GM19372 (cell line): ENCODE results near the gene MFAP5.
"Not testable (repeated sequence)": the region's sequence is repeated elsewhere in the genome, so short reads cannot be mapped to it uniquely, and the experiment has no call there.

Experiments used
- ATAC-seq: cut with Tn5 transposase; IDR thresholded peaks from one replicate; pipeline ENCODE4 v1.9.1; 2021; ENCODE audit warnings: mild to moderate bottlenecking, low read depth, moderate library complexity; ENCODE audit not compliant: unreplicated experiment

Gene MFAP5

GRCh38 chr12:8676651-8677050 is 14.0 kb upstream of the MFAP5 start:
- ATAC-seq = no peak

GRCh38 chr12:8675591-8676036 is 13.0 kb upstream of the MFAP5 start:
- no peak for ATAC-seq

GRCh38 chr12:8672381-8672780 is 9.8 kb upstream of the MFAP5 start:
- no peak for ATAC-seq

DNA sequence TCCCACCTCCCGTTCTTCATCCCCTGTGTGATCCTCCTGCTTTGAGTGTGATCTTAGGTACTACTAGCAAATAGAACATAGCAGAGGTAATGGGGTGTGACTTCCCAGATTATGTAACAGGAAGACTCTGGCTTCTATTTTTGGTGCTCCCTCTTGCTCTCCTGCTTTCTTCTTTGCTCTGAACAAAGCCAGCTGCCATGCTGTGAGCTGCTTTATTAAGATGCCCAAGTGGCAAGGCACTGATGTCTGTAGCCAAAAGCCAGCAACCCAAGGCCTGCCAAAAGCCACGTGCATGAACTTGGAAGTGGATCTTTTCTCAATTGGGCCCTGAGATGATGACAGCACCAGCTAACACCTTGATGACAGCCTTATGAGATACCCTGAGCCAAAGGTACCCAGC is 5.8 kb upstream of the MFAP5 start:
- ATAC-seq = no peak

DNA sequence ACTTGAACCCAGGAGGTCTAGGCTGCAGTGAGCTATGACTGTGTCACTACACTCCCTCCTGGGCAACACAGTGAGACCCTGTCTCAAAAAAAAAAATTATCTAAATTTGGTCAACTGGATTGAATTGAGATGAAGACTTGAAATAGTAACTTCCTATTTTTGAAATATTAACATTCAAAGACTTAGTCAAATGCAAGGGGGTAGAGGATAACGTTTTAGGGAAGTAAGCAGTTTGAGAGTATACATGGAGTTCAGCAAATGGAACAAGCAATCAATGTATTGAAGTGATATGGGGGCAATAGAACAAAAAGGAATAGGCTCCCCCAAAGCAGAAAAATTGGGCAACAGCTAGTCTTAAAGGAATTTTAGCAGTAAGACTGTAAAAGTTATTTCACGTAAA is 4.6 kb upstream of the MFAP5 start:
- no peak for ATAC-seq

- ATAC-seq = no peak
Measured at GRCh38 chr12:8665759-8666158, 3.1 kb upstream of the MFAP5 start.

DNA sequence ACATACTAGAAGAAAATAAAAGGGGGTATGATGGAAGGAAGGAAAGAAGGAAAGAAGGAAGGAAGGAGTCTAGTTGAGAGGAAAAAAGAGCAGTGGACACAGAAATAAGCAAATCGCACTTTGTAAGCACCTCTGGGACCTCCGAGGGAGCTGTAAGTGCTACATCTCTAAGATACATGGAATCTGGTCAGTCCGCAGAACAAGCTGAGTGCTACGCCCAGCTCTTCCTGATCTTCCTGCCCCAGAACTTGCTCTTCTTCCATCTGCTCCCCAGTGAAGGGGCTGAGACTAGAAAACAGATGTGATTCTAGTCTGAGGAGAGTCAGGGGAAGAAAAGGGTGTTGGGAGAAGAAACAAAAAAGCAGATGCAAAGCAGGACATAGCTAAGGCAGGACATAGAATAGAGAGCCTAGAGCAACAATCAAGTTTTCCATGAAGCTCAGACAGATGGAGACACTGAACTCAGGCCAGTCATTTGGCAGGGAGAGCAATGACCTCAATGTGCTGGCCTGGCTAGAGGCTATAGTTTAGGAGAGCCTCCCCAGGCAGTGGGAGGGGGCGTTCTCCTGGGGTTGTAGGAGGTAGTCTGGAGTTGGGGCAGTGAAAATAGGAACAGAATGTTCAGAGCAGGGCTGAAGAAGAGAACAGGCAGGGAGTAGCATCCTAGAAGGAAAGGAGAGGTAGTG is 1.7 kb upstream of the MFAP5 start:
- ATAC-seq = no peak

DNA sequence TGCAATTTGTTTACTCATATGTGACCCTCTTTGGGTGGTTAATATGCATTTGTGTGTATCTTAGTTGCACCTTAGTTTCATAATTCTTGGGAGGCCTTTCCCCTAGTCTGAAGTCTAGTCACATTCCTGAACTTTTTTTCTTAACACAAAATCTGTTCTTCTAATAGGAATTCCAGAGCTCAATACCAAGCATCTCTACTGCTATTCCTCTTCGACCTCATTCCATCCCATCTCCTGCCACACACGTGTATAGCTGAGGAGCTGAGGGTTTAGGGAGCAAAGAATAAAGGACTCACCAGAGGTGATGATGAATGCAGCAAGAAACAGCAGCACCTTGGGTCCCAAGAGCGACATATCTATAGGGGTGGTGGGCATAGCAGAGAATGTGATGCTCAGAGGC is 875 bp downstream of the MFAP5 start:
- no peak for ATAC-seq

- ATAC-seq = no peak
Measured at GRCh38 chr12:8661016-8661415, 1.6 kb downstream of the MFAP5 start.

GRCh38 chr12:8658346-8658745 is 4.3 kb downstream of the MFAP5 start:
- ATAC-seq = no peak

GRCh38 chr12:8655421-8655820 is 7.2 kb downstream of the MFAP5 start:
- no peak for ATAC-seq

DNA sequence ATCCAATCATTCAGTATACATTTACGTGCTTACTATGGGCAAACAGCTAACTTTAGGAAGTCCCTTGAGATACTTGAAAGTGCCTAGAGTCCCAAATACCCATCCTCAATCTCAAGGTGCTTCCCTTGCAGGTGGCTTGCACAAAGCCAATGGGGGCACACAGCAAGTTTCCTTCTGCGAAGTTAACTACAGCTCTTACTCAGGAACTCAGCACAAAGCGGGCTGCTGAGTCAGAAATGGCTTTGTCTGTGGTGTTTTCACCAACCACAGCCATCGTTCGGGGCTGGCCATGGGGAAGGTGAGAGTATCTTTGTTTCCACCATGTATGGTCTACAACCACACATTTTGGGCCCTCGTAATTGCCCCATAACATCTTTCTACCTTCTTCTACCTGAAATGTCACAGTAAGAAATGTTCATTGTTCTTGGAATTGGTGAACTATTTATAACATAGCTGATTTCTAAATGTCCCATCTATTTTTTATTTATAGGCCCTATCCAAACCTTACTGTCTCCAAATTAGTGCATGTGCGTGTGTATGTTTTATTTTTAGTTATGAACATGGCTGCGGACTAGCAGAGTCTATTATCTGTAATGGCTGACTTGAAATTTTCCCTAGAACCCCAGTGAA is 13.9 kb downstream of the MFAP5 start:
- peak; percentile 50 for ATAC-seq

GRCh38 chr12:8647968-8648367 is 14.7 kb downstream of the MFAP5 start:
- ATAC-seq = no peak

DNA sequence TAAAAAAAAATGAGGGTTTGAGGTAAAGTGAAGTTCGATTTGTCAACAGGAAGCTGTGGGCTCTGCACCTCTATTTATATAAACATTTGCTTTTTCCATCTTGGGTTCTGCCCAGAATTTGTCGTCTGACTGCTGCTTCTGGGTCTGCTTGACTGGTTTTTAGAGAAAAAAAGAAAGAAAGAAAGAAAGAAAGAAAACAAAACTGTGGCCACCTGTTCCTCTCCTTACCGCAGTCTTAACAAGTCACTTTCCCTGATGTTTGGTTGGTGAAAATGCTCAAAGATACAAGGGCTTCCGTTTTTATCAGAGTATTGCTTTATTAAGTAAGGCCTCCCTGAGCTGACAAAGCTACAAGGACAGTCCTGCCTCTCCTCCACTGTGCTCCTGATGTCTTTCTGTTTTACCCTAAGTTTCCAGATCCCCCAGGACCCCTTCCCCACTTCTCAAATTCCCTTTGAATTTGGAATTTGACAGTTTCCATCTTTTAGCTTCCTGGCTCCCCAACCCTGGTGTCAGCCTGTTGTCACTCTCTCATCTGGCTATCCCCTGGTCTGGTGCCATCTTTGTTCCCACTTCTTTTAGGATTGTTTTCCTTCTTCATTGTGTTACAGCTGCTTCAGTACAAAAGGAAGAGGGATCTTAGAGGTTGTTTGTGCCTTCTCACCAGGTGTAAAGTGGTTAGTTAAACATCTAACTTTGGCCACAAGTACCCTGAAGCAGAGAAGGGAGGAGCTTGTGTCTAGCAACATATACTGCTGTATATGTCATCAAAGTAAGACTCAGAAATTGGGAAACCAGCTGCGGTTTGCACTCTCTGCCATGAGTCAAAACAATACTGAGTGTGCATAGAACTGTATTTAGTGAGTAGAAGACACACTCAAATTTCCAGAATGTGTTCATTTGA is 18.0 kb downstream of the MFAP5 start:
- ATAC-seq = peak; percentile 56

DNA sequence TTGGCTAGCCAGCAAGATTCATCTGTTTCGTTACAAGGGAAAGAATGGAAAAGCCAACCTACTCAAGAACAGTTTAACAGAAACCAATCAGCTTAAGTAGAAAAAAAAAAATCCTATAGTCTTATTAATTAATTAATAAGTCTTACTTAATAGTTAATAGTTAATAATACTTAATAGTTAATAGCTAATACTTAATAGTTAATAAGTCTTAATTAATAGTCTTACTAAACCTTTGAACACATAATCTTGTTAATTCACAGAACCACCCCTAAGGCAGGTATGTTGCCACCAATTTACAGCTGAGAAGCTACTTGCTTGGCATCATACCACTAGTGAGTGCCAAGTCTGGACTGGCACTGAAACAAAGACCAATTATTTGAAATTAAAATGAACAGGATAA is 19.9 kb downstream of the MFAP5 start:
- ATAC-seq = no peak

DNA sequence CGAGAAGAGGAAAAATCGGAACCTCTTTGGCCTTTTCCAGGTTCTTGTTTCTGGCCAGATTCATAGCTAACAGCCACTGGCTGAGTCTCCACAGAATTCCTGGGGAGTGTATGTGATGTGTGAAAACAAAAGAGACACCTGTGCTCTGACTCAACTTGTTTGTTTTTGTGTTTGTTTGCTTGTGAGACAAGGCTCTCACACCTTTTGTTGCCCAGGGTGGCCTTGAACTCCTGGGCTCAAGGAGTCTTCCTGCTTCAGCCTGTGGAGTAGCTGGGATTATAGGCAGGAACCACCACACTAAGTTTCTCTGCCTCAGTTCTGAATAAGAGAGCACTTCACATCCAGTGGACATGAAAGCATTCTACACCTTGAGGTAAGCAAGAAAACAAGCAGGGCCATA is 22.7 kb downstream of the MFAP5 start:
- ATAC-seq = no peak

DNA sequence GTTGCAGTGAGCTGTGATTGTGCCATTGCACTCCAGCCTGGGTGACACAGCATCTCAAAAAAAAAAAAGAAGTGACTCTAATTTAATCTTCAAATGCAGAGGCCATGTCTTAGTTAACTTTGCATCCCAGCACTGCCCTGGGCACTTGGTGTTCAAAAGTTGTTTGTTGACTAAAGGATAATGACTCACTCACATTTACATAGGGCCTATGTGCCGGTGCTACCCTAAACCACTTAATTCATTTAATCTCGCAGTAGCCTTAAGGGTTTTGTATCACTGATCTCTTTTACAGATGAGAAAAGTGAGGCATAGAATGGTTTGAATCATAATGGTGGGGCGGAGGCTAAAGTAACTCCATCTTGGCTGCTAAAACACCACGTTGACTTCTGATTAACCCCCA is 23.7 kb downstream of the MFAP5 start:
- no peak for ATAC-seq

- no peak for ATAC-seq
Measured at GRCh38 chr12:8637666-8638065, 25.0 kb downstream of the MFAP5 start.

DNA sequence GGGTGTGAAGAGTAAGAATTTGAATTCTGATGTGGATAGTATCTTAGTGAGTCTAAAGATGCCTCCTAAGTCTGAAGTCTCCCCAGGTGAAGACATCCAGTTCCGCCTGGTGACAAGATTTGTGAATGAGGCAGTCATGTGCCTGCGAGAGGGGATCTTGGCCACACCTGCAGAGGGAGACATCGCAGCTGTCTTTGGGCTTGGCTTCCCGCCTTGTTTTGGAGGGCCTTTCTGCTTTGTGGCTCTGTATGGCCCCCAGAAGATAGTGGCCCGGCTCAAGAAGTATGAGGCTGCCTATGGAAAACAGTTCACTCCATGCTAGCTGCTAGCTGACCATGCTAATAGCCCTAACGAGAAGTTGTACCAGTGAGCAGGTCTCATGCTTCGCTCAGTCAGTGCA is 25.4 kb downstream of the MFAP5 start:
- no peak for ATAC-seq

DNA sequence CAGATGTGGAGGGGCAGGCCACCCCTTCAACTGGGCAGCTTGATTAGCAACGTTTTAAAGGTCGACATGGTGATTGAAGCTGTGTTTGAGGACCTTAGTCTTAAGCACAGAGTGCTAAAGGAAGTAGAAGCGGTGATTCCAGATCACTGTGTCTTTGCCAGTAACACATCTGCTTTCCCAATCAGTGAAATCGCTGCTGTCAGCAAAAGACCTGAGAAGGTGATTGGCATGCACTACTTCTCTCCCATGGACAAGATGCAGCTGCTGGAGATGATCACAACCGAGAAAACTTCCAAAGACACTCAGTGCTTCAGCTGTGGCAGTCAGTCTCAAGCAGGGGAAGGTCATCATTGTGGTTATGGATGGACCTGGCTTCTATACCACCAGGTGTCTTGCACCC is 26.0 kb downstream of the MFAP5 start:
- ATAC-seq = no peak

GRCh38 chr12:8636007-8636346 is 26.6 kb downstream of the MFAP5 start:
- ATAC-seq = not testable (repeated sequence)
